Epidermal melanocyte (primary cell): ENCODE measurements around the gene CRYGS.

ENCODE experiments used
- DNase-seq: peaks from one replicate; pipeline ENCODE4 v3.0.0; 2011; ENCODE audit warnings: low spot score; ENCODE audit not compliant: insufficient read length

The CRYGS gene

GRCh38 chr3:186493525-186494255 is 50.5 kb downstream of the CRYGS start:
- DNase-seq = no peak

- no peak for DNase-seq
Measured at GRCh38 chr3:186492385-186492984, 51.7 kb downstream of the CRYGS start.

GRCh38 chr3:186489507-186489906 is 54.7 kb downstream of the CRYGS start:
- no peak for DNase-seq
